Chondrocyte (in vitro differentiated cells): ENCODE data around the gene NFASC. TPM values are rescaled to one million over a fixed set of nuclear protein-coding genes. Genes with fewer than 3 reads are reported as not detected.

Experiments used
- DNase-seq: peaks from one replicate; pipeline ENCODE4 v3.0.0; 2021; ENCODE audit warnings: mixed read lengths, low spot score
- H3K27ac Mint-ChIP-seq: one replicate; pipeline ENCODE4 v1.8.0; 2021; ENCODE audit warnings: mild to moderate bottlenecking, moderate library complexity, mixed read lengths; ENCODE audit not compliant: unreplicated experiment
- H3K27me3 Mint-ChIP-seq: 2 replicates; pipeline ENCODE4 v1.8.0; 2021; ENCODE audit warnings: low read depth, mixed read lengths
- H3K36me3 Mint-ChIP-seq: 2 replicates; pipeline ENCODE4 v1.8.0; 2021; ENCODE audit warnings: low read depth, mixed read lengths
- H3K4me1 Mint-ChIP-seq: 2 replicates; pipeline ENCODE4 v1.8.0; 2021; ENCODE audit warnings: low read depth, mild to moderate bottlenecking, mixed read lengths
- H3K4me3 Mint-ChIP-seq: one replicate; pipeline ENCODE4 v1.8.0; 2021; ENCODE audit warnings: mild to moderate bottlenecking, moderate library complexity, mixed read lengths; ENCODE audit not compliant: unreplicated experiment
- H3K9me3 Mint-ChIP-seq: 2 replicates; pipeline ENCODE4 v1.8.0; 2021; ENCODE audit warnings: low read depth, mixed read lengths
- total RNA-seq: library from RNA; stranded (reverse); gene quantifications from 3 replicates; pipeline ENCODE4 v1.2.1, GENCODE V29; 2021
- TF ChIP-seq, protein P1 (sequence below): fragments of 200-600 bp; sonication (generic); IDR thresholded peaks from 2 replicates; pipeline ENCODE4 v1.5.0; 2021; ENCODE audit warnings: antibody characterized with exemption, mild to moderate bottlenecking, moderate library complexity

The NFASC gene
- total RNA-seq, 1 donor from 2014 or later: 0.20 TPM

DNA sequence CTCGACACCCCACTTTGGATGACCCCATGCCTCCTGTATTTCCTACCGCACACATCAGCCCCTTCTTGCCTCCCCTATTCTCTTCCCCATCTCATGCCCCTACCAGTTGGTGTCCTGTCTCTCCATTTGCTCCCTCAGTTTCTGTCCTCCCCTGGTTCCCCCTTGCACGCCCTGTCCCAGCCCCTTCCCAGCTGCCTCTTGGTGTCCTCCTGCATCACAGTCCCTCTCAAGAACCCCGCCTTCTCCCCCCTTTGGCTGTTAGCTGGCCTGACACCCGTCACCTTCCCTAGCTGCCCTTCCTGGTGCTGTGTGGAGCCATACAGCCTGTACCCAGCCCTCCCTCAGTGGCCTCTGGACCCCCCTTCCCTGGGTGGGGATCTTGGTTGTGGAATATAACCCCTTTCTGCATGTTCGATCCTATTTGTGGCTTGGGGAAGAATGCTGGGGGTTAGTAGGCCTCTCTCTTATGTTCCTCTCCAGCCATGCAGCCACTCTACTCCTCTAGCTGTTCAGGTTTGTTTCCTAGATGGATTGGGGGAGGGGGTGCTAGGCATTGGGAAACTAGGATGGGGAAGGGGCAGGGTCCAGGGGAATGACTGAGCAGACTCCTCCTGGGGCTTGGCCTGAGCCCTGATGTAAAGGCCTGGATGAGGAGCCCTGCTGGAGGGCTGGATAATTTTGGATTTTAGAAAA is 41.4 kb upstream of the NFASC start:
- Mint-ChIP-seq H3K4me3 (peak overlapping the region; percentile 33), H3K27me3 (peaks cover 76% of the 10 kb centered on the region), H3K4me1 (peaks cover 3% of the 10 kb centered on the region), H3K9me3 (no peaks in the 10 kb centered on the region), H3K36me3 (no peaks in the 10 kb centered on the region), H3K27ac (no peak overlapping the region)
- no peak for DNase-seq
- TF ChIP-seq, protein P1, sequence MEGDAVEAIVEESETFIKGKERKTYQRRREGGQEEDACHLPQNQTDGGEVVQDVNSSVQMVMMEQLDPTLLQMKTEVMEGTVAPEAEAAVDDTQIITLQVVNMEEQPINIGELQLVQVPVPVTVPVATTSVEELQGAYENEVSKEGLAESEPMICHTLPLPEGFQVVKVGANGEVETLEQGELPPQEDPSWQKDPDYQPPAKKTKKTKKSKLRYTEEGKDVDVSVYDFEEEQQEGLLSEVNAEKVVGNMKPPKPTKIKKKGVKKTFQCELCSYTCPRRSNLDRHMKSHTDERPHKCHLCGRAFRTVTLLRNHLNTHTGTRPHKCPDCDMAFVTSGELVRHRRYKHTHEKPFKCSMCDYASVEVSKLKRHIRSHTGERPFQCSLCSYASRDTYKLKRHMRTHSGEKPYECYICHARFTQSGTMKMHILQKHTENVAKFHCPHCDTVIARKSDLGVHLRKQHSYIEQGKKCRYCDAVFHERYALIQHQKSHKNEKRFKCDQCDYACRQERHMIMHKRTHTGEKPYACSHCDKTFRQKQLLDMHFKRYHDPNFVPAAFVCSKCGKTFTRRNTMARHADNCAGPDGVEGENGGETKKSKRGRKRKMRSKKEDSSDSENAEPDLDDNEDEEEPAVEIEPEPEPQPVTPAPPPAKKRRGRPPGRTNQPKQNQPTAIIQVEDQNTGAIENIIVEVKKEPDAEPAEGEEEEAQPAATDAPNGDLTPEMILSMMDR: no peak

DNA sequence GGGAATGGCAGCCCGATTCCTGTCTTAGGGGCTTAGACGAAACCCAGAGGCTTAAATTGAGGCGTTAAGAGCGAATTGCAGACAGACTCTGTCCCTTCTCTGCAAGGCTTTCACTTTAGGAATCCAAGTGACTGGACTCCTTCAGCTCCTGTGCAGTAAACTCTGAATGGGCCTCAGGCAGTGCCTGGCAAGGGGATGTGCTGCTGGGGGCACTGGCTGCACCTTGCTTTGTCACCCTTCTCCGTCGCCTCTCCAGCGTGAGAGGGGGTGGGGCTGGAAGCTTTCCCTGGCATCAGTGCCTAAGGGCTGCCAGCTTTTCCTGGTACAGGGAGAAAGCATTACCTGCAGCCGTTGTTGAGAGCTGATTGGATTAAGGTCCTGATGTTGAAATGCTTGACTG is 39.9 kb upstream of the NFASC start:
- Mint-ChIP-seq H3K4me1 (peaks cover 3% of the 10 kb centered on the region), H3K27me3 (peaks cover 70% of the 10 kb centered on the region), H3K27ac (no peak overlapping the region), H3K36me3 (no peaks in the 10 kb centered on the region), H3K4me3 (no peak overlapping the region), H3K9me3 (no peaks in the 10 kb centered on the region)
- TF ChIP-seq, protein P1: no peak
- DNase-seq: no peak

GRCh38 chr1:204831186-204831585 is 39.5 kb upstream of the NFASC start:
- no peak for DNase-seq
- TF ChIP-seq, protein P1: no peak
- H3K27me3 Mint-ChIP-seq: peaks cover 67% of the 10 kb centered on the region
- no peak overlapping the region for H3K27ac Mint-ChIP-seq
- peaks cover 3% of the 10 kb centered on the region for H3K4me1 Mint-ChIP-seq
- H3K36me3 Mint-ChIP-seq: no peaks in the 10 kb centered on the region
- no peak overlapping the region for H3K4me3 Mint-ChIP-seq
- no peaks in the 10 kb centered on the region for H3K9me3 Mint-ChIP-seq

DNA sequence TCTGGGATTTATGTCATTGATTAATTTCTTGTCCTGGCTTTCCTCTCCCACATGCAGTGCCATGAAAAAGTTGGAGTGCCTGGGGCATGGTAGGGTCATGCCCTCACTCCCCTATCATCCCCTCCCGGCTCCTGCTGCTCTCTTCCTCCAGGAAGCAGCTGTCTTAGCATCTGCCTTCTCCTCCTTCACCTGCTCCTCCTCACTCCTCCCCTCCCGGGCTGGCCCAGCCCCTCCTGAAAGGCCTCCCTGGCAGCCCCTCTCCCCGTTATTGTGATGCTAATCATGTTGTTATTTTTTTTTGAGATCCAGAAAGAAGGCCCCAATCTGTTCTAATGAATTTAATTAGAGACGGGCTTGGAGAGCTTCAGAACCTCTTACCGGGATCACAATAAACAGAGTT is 36.3 kb upstream of the NFASC start:
- peaks cover 41% of the 10 kb centered on the region for H3K27me3 Mint-ChIP-seq

DNA sequence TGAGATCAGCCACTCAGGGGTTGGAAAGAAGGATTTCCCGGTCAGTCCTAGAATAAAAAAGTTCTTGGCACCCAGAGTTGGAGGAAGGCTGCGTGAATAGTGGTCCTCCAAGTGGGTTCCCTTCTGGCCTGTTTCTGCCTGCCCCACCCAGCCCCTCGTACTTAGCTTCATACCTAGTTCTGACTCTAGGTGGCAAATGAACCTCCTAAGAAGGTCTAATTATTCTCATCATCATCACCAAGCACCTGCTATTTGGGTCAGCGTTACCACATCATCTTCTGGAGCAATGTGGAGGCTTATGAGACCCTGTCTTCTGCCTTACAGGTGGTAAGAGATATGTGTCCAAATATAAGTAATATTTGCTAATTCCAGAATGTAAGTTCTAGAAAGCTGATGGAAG is 35.9 kb upstream of the NFASC start:
- no peak overlapping the region for H3K4me3 Mint-ChIP-seq
- TF ChIP-seq, protein P1: no peak
- DNase-seq: no peak
- no peaks in the 10 kb centered on the region for H3K9me3 Mint-ChIP-seq
- H3K4me1 Mint-ChIP-seq: no peaks in the 10 kb centered on the region
- H3K27ac Mint-ChIP-seq: no peak overlapping the region
- H3K36me3 Mint-ChIP-seq: no peaks in the 10 kb centered on the region
- H3K27me3 Mint-ChIP-seq: peaks cover 39% of the 10 kb centered on the region

More for the DNA sequence above, 36.3 kb upstream of the NFASC start:
- H3K27ac Mint-ChIP-seq: no peak overlapping the region
- TF ChIP-seq, protein P1: no peak
- H3K9me3 Mint-ChIP-seq: no peaks in the 10 kb centered on the region
- no peak for DNase-seq
- H3K4me1 Mint-ChIP-seq: no peaks in the 10 kb centered on the region
- no peaks in the 10 kb centered on the region for H3K36me3 Mint-ChIP-seq
- no peak overlapping the region for H3K4me3 Mint-ChIP-seq
